Naive B cell (primary cell): ENCODE data around the gene PRSS33. TPM values are rescaled to one million over a fixed set of nuclear protein-coding genes. Genes with fewer than 3 reads are reported as not detected.
A peak's percentile ranks its signal among the peaks of the same experiment; 100 is the strongest.

ENCODE experiments used
- ATAC-seq, 2 donors: fragments of 150-1000 bp; cut with Tn5 transposase; 2 replicates each; pipeline ENCODE4 v1.10.0; 2021; ENCODE audit warnings: low read depth in 2 of 2, mild to moderate bottlenecking in 2 of 2, moderate library complexity in 2 of 2
- DNase-seq: peaks from one replicate; pipeline ENCODE4 v3.0.0; 2022
- H3K27ac Mint-ChIP-seq, 6 donors: one replicate each; pipeline ENCODE4 v1.8.0; 2020 to 2022; ENCODE audit warnings: mild to moderate bottlenecking in 6 of 6, mixed read lengths in 6 of 6, moderate library complexity in 5 of 6, inconsistent platforms in 2 of 6
- H3K27me3 Mint-ChIP-seq, 3 donors: one replicate each; pipeline ENCODE4 v1.8.0; 2021 to 2022; ENCODE audit warnings: mixed read lengths in 3 of 3, mild to moderate bottlenecking in 1 of 3
- H3K36me3 Mint-ChIP-seq, 2 donors: one replicate each; pipeline ENCODE4 v1.8.0; 2020 to 2022; ENCODE audit warnings: mixed read lengths in 2 of 2, inconsistent platforms in 1 of 2, mild to moderate bottlenecking in 1 of 2
- H3K4me1 Mint-ChIP-seq, 3 donors: one replicate each; pipeline ENCODE4 v1.8.0; 2020 to 2022; ENCODE audit warnings: mixed read lengths in 3 of 3, inconsistent platforms in 1 of 3, mild to moderate bottlenecking in 1 of 3, moderate library complexity in 1 of 3
- H3K4me3 Mint-ChIP-seq, 8 donors: one replicate each; pipeline ENCODE4 v1.8.0; 2020 to 2022; ENCODE audit warnings: mild to moderate bottlenecking in 8 of 8, mixed read lengths in 8 of 8, moderate library complexity in 8 of 8, inconsistent platforms in 2 of 8
- H3K9me3 Mint-ChIP-seq, 7 donors: one replicate each; pipeline ENCODE4 v1.8.0; 2020 to 2022; ENCODE audit warnings: mixed read lengths in 7 of 7, mild to moderate bottlenecking in 5 of 7, inconsistent platforms in 2 of 7, moderate library complexity in 1 of 7
- polyA plus RNA-seq, 6 donors: library from polyadenylated mRNA; unstranded; fragments of 300-500 nt; fragmentation: Illumina TruSeq; gene quantifications; one replicate each; pipeline ENCODE4 v1.2.3, GENCODE V29; 2021; ENCODE audit warnings: low read depth in 6 of 6

PRSS33 gene
- polyA plus RNA-seq, 6 donors from 2014 or later: not detected

GRCh38 chr16:2775131-2775716, 12.1 kb downstream of the PRSS33 start:
- peaks cover 0 to 13% of the 10 kb centered on the region in 2 donors for H3K36me3 Mint-ChIP-seq
- H3K9me3 Mint-ChIP-seq: no peaks in the 10 kb centered on the region
- ATAC-seq (no peak), DNase-seq (no peak)
- H3K4me1 Mint-ChIP-seq: peaks cover 26 to 48% (median 28%) of the 10 kb centered on the region in 3 donors
- no peaks in the 10 kb centered on the region for H3K27me3 Mint-ChIP-seq
- H3K4me3 Mint-ChIP-seq: peak overlapping the region; percentile 9 to 95 (median 91)
- peak overlapping the region in 1 of 6 donors; percentile 59 for H3K27ac Mint-ChIP-seq

GRCh38 chr16:2774161-2774891, 13.0 kb downstream of the PRSS33 start:
- Mint-ChIP-seq H3K9me3 (no peaks in the 10 kb centered on the region), H3K27ac (no peak overlapping the region), H3K36me3 (peaks cover 0 to 22% of the 10 kb centered on the region in 2 donors), H3K4me3 (peak overlapping the region in 3 of 8 donors; percentile 6 to 88 (median 12)), H3K27me3 (no peaks in the 10 kb centered on the region), H3K4me1 (peaks cover 33 to 41% (median 36%) of the 10 kb centered on the region in 3 donors)
- DNase-seq (no peak), ATAC-seq (no peak)

GRCh38 chr16:2773188-2773968, 14.0 kb downstream of the PRSS33 start:
- DNase-seq (no peak), ATAC-seq (no peak)
- no peaks in the 10 kb centered on the region for H3K9me3 Mint-ChIP-seq
- H3K36me3 Mint-ChIP-seq: peaks cover 0 to 29% of the 10 kb centered on the region in 2 donors
- H3K4me3 Mint-ChIP-seq: peak overlapping the region in 1 of 8 donors; percentile 66
- H3K27ac Mint-ChIP-seq: peak overlapping the region in 1 of 6 donors; percentile 70
- no peaks in the 10 kb centered on the region for H3K27me3 Mint-ChIP-seq
- H3K4me1 Mint-ChIP-seq: peaks cover 33 to 38% (median 36%) of the 10 kb centered on the region in 3 donors

- Mint-ChIP-seq H3K4me3 (peak overlapping the region in 2 of 8 donors; percentile 12 to 37), H3K27ac (peak overlapping the region in 3 of 6 donors; percentile 10 to 70 (median 57)), H3K4me1 (peaks cover 26 to 38% (median 34%) of the 10 kb centered on the region in 3 donors), H3K9me3 (no peaks in the 10 kb centered on the region), H3K36me3 (peaks cover 3 to 39% of the 10 kb centered on the region in 2 donors), H3K27me3 (no peaks in the 10 kb centered on the region)
- ATAC-seq (no peak), DNase-seq (no peak)
Observed at GRCh38 chr16:2771496-2772402, 15.6 kb downstream of the PRSS33 start.

GRCh38 chr16:2770057-2770951, 17.1 kb downstream of the PRSS33 start:
- peak in 1 of 2 donors; percentile 7 for ATAC-seq
- Mint-ChIP-seq H3K9me3 (peaks cover 0 to 2% (median 0%) of the 10 kb centered on the region in 7 donors), H3K36me3 (peaks cover 17 to 54% of the 10 kb centered on the region in 2 donors)

GRCh38 chr16:2769675-2770056, 17.7 kb downstream of the PRSS33 start:
- no peak for DNase-seq
- peaks cover 0 to 2% (median 0%) of the 10 kb centered on the region in 7 donors for H3K9me3 Mint-ChIP-seq
- H3K27me3 Mint-ChIP-seq: no peaks in the 10 kb centered on the region
- H3K36me3 Mint-ChIP-seq: peaks cover 23 to 54% of the 10 kb centered on the region in 2 donors
- H3K4me3 Mint-ChIP-seq: no peak overlapping the region
- H3K27ac Mint-ChIP-seq: peak overlapping the region in 4 of 6 donors; percentile 53 to 95 (median 85)
- ATAC-seq: no peak
- H3K4me1 Mint-ChIP-seq: peaks cover 10 to 37% (median 35%) of the 10 kb centered on the region in 3 donors

More at GRCh38 chr16:2770057-2770951, 17.1 kb downstream of the PRSS33 start:
- Mint-ChIP-seq H3K4me3 (no peak overlapping the region), H3K27ac (peak overlapping the region in 4 of 6 donors; percentile 44 to 95 (median 85)), H3K4me1 (peaks cover 14 to 37% (median 34%) of the 10 kb centered on the region in 3 donors), H3K27me3 (no peaks in the 10 kb centered on the region)
- no peak for DNase-seq

- no peak for DNase-seq
- peaks cover 0 to 2% (median 0%) of the 10 kb centered on the region in 7 donors for H3K9me3 Mint-ChIP-seq
- peaks cover 10 to 37% (median 35%) of the 10 kb centered on the region in 3 donors for H3K4me1 Mint-ChIP-seq
- no peaks in the 10 kb centered on the region for H3K27me3 Mint-ChIP-seq
- peak overlapping the region in 3 of 8 donors; percentile 5 to 47 (median 27) for H3K4me3 Mint-ChIP-seq
- H3K27ac Mint-ChIP-seq: peak overlapping the region in 3 of 6 donors; percentile 83 to 95 (median 87)
- H3K36me3 Mint-ChIP-seq: peaks cover 28 to 55% of the 10 kb centered on the region in 2 donors
- no peak for ATAC-seq
Observed at GRCh38 chr16:2769100-2769529, 18.2 kb downstream of the PRSS33 start.

GRCh38 chr16:2768403-2769089, 18.8 kb downstream of the PRSS33 start:
- Mint-ChIP-seq H3K4me1 (peaks cover 10 to 40% (median 37%) of the 10 kb centered on the region in 3 donors), H3K27ac (peak overlapping the region in 3 of 6 donors; percentile 32 to 95 (median 87)), H3K9me3 (peaks cover 0 to 2% (median 0%) of the 10 kb centered on the region in 7 donors), H3K27me3 (no peaks in the 10 kb centered on the region), H3K4me3 (peak overlapping the region in 3 of 8 donors; percentile 33 to 52 (median 47)), H3K36me3 (peaks cover 32 to 61% of the 10 kb centered on the region in 2 donors)
- ATAC-seq (no peak), DNase-seq (no peak)

GRCh38 chr16:2767891-2768290, 19.5 kb downstream of the PRSS33 start:
- H3K27ac Mint-ChIP-seq: peak overlapping the region in 3 of 6 donors; percentile 32 to 82 (median 72)
- no peaks in the 10 kb centered on the region for H3K27me3 Mint-ChIP-seq
- DNase-seq (no peak), ATAC-seq (no peak)
- peak overlapping the region in 1 of 8 donors; percentile 33 for H3K4me3 Mint-ChIP-seq
- H3K36me3 Mint-ChIP-seq: peaks cover 38 to 66% of the 10 kb centered on the region in 2 donors
- peaks cover 7 to 41% (median 41%) of the 10 kb centered on the region in 3 donors for H3K4me1 Mint-ChIP-seq
- peaks cover 0 to 2% (median 0%) of the 10 kb centered on the region in 7 donors for H3K9me3 Mint-ChIP-seq

GRCh38 chr16:2767140-2767731, 20.1 kb downstream of the PRSS33 start:
- no peak for ATAC-seq
- Mint-ChIP-seq H3K4me1 (peaks cover 4 to 41% (median 37%) of the 10 kb centered on the region in 3 donors), H3K36me3 (peaks cover 45 to 66% of the 10 kb centered on the region in 2 donors), H3K9me3 (peaks cover 0 to 2% (median 0%) of the 10 kb centered on the region in 7 donors), H3K27me3 (no peaks in the 10 kb centered on the region), H3K27ac (peak overlapping the region in 3 of 6 donors; percentile 7 to 82 (median 26)), H3K4me3 (no peak overlapping the region)
- DNase-seq: no peak
